Stimulated activated CD4-positive, alpha-beta T cell treated with anti-CD3 and anti-CD28 coated beads, TNF-alpha, amount 100 ng/mL, for 1 hour (primary cell): ENCODE data around the gene WSCD2.
"Not testable (repeated sequence)": the region's sequence is repeated elsewhere in the genome, so short reads cannot be mapped to it uniquely, and the experiment has no call there.

Experiments
- DNase-seq, 3 donors: peaks; one replicate each; pipeline ENCODE4 v3.0.0-alpha.2; 2020; ENCODE audit warnings: low read depth in 3 of 3, low spot score in 1 of 3

The WSCD2 gene

GRCh38 chr12:108193493-108193892, 64.4 kb downstream of the WSCD2 start:
- DNase-seq = no peak

DNA sequence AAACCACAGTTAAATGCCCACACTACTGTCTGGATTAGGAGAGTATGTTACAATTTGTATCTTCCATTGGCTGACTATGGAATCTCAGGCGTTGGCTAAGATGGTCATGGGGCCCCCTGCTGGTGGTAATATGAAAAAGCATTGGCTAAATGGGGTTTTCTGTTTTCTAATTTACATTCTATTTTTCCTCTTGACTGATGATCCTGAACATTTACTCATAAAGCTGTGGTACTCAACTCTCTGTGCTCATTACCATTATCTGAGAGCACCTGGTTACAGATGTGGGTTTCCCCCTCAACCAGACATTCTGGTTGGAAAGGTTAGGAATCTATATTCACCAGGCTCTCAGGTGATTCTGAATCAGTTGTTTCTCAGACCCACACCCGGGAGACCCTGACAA, 64.8 kb downstream of the WSCD2 start:
- DNase-seq = no peak

DNA sequence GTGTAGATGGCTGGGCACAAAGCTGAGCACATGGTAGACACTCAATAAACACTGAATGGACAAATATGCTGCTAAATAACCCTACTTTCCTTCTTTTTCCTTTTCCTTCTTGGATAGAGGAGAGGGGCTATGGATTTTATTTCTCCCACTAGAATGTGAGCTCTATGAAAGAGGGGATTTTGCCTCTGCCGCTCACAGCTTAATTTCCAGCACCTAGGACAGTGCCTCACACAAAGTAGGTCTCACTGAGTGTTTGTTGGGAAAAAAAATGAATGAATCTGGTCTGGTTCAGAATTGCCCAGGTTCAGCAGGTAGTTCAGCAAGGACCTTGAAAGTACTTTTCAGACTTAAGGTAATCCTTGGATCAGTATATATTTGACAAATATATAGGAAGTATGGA, 65.5 kb downstream of the WSCD2 start:
- DNase-seq = no peak

GRCh38 chr12:108196319-108196718, 67.2 kb downstream of the WSCD2 start:
- no peak for DNase-seq

GRCh38 chr12:108196921-108197320, 67.8 kb downstream of the WSCD2 start:
- DNase-seq = no peak

DNA sequence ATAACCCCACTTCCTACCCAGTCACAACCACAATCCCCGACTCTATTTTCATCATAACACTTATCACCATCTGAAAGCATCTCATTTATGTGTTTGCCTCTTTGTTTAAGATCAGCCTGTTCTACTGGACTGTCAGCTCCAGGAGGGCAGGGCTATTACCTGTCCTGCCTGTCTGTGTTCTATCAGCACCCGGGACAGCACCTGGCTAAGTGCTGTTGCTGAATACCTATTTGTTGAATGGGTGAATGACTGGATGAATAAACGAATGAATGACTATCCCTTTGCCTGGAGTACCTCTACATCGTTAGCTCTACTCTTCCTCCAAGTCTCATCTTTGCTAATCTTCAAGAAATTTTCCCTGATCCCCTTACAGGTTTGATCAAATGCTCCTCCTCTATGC, 69.0 kb downstream of the WSCD2 start:
- no peak for DNase-seq

GRCh38 chr12:108199106-108199505, 70.0 kb downstream of the WSCD2 start:
- no peak for DNase-seq

GRCh38 chr12:108201808-108202207, 72.7 kb downstream of the WSCD2 start:
- DNase-seq = no peak

GRCh38 chr12:108204117-108204987, 75.3 kb downstream of the WSCD2 start:
- no peak for DNase-seq

DNA sequence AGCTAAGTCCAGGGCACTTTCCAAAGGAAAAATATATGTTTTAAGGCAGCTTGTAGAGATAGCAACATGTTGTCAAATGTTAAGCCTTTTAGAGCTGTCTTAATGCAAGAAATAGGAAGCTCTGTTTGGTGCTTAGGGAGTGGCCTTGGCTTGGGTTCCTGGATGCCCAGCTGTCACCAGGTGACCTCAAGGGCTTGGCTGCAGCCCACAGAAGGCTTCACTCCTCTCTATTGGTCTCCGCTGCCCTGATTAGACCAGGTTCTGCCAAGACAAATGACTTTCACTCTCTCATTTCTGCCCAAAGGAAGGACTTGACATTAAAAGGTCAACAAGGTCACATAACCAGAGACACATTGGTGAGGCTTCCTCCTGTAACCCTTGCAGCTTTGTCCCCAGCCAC, 76.8 kb downstream of the WSCD2 start:
- DNase-seq = no peak

DNA sequence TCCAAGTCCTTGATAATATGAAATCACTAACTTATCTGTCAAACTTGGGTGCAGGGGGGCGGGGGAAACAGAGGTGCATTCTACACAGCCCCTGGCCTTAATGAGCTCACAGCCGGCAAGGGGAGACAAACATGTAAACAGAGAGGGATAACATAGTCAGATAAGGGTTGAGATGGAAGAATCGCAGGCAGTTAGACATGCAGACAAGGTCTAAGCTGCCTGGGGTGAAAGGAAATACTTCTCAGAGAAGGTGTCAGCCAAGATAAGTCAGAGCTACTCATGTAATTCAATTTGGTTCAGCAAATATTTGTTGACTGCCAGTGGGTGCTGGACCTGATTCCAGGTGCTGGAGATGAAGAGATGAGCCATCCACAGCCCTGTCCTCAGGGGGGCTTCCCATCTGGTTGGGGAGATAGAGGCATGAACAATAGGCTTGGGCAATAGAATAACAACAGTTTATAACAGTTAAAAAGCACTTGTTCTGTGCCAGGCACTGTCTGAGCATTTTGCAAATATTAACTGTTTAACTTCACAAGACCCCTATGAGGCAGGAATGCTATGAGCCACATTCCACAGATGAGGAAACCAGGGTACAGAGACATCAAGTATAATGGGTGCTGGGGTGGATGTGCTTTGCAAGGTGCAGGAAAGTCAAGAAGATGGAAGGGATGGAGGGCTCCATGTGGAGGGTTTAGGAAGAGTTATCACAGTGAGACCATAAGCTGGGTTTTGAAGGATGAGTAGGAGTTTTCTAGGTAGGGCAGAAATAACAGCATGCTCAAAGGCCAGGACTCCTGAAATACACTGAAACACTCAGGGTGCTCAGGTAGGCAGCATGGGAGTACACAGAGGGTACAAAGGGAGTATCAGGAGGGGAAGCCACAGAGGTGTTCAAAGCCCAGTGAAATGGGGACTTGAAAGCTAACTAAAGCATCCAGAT, 79.0 kb downstream of the WSCD2 start:
- no peak for DNase-seq

- DNase-seq = no peak
These were observed 80.9 kb downstream of the WSCD2 start for GRCh38 chr12:108210001-108210400.

GRCh38 chr12:108211157-108211556, 82.1 kb downstream of the WSCD2 start:
- no peak for DNase-seq

DNA sequence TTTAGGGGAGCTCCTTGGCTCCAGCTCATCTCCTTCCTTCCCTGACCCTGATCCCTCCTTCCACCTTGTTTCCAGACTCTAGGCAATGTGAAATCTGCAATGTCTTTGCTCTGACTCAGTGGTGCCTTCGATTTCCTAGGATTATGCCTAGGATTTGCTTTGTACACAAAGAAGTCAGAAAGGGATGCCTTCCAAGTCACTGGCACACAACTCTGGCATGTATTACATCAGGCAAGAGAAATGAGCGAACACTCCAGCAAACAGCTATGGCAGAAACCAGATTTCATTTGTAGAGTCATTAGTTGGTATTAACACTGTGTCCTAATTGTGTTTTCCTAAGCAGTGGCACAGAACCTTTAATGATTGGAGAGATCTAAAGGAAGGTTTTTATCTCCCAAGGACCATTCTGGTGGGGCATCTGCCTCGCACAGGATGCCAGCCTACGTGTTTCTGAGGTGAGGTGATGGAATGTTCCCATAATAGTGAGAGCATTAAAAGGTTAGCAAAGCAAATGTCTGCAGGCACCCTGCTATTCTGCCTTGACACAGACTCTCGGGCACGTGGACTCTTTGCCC, 84.9 kb downstream of the WSCD2 start:
- DNase-seq = no peak

- DNase-seq = no peak
These were observed 85.4 kb downstream of the WSCD2 start for GRCh38 chr12:108214486-108214885.

- DNase-seq = no peak
These were observed 86.4 kb downstream of the WSCD2 start for GRCh38 chr12:108215458-108215857.

- no peak for DNase-seq
These were observed 89.8 kb downstream of the WSCD2 start for GRCh38 chr12:108218921-108219320.

DNA sequence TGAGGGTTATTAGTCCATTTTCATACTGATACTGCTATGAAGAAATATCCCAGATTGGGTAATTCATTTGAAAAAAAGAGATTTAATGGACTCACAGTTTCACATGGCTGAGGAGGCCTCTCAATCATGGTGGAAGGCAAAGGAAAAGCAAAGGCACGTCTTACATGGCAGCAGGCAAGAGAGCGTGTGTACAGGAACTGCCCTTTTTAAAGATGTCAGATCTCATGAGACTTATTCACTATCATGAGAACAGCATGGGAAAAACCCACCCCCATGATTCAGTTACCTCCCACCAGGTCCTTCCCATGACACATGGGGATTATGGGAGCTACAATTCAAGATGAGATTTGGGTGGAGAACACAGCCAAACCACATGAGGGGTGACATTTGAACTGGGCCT, 96.0 kb downstream of the WSCD2 start:
- DNase-seq = not testable (repeated sequence)

DNA sequence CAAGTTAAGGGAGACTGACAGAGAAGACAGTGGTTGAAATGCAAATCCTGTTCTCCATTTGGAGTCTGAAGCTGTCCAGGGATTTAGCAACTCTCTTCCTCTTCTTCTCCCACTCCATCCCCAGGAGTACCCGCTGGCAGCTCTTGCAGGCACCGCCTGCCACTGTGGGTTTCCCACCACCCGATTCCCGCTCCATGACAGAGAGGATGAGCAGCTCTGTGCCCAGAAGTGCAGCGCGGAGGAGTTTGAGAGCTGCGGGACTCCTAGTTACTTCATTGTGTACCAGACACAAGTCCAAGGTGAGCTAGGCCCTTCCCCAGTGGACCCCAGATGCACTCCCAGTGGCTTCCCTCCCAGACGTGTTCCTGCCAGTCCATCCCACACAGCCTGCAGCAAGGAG, 97.8 kb downstream of the WSCD2 start:
- DNase-seq = no peak

DNA sequence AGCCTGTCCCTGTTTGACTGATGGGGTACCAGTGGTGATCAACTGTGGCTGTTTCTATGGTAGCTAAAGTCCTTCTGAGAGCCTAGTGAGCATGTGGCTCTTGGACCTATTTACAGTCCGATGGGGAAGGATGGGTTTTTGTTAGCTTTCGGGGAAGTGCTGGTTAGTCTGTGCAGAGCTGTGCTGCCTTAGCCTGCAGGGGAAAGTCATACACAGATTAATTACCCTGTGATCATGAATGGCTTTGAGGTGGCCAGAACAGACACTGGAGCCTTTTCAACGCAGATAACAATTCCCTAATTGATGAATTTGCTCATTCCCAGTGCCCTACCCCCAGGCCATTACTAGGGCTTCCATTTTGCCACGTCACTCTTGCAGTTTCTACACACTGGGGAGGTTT, 99.7 kb downstream of the WSCD2 start:
- no peak for DNase-seq

GRCh38 chr12:108231109-108231905, 102.2 kb downstream of the WSCD2 start:
- no peak for DNase-seq
